ENCODE data around the gene BRICD5. TPM values are rescaled to one million over a fixed set of nuclear protein-coding genes. Genes with fewer than 3 reads are reported as not detected.

The BRICD5 gene
- total and polyA plus RNA-seq, 2 of the 13 experiments (the other 11 are each of a cell fraction or from before 2014, with no cell fraction given): 1.6 to 5.8 TPM

GRCh38 chr16:2205104-2205966, 5.3 kb downstream of the BRICD5 start, which contains the start of gene MLST8 (continued):
- TF ChIP-seq MTA1 (CRISPR knock-in tag; IDR thresholded peaks at IDR 0.05; ENCODE audit: borderline replicate concordance) (0 out of 2 replicates have a peak, but pooled peaks have one; percentile 6), MED8 (CRISPR knock-in tag; IDR thresholded peaks at IDR 0.05; ENCODE audit: insufficient replicate concordance) (peak; percentile 62), SPEN (CRISPR knock-in tag; IDR thresholded peaks at IDR 0.05; ENCODE audit: low read depth) (peak; percentile 83; the same call in 1 of the 2 replicates), KIAA2018 (CRISPR knock-in tag; IDR thresholded peaks at IDR 0.05; ENCODE audit: borderline replicate concordance) (no peak), PRDM4 (CRISPR knock-in tag; IDR thresholded peaks at IDR 0.05; ENCODE audit: borderline replicate concordance) (no peak), DDIT3 (CRISPR knock-in tag; IDR thresholded peaks at IDR 0.05) (no peak), SOX5 (CRISPR knock-in tag; IDR thresholded peaks at IDR 0.05; ENCODE audit: borderline replicate concordance) (peak; percentile 5; the same call in 1 of the 2 replicates), GABPB1 (CRISPR knock-in tag; IDR thresholded peaks at IDR 0.05) (peak; percentile 85), RERE (CRISPR knock-in tag; IDR thresholded peaks at IDR 0.05; ENCODE audit: low read depth) (no peak)
